Measurements from ENCODE around the gene ZNF311. TPM values are rescaled to one million over a fixed set of nuclear protein-coding genes. Genes with fewer than 3 reads are reported as not detected.

The ZNF311 gene
- polyA plus RNA-seq, 3 donors from 2014 or later, result not detected

GRCh38 chr6:29009358-29009757 lies 4.2 kb upstream of the ZNF311 start:
- no peaks in the 10 kb centered on the region for H3K9me3 Mint-ChIP-seq
- peaks cover 0 to 4% (median 0%) of the 10 kb centered on the region in 3 donors for H3K36me3 Mint-ChIP-seq
- H3K27ac Mint-ChIP-seq, result no peak overlapping the region
- no peak overlapping the region for H3K4me3 Mint-ChIP-seq
- peaks cover 15 to 29% of the 10 kb centered on the region in 2 donors for H3K4me1 Mint-ChIP-seq
- DNase-seq, result no peak
- H3K27me3 Mint-ChIP-seq (ENCODE audit: low read depth in 3 of 3), result peaks cover 10 to 30% (median 17%) of the 10 kb centered on the region in 3 donors

DNA sequence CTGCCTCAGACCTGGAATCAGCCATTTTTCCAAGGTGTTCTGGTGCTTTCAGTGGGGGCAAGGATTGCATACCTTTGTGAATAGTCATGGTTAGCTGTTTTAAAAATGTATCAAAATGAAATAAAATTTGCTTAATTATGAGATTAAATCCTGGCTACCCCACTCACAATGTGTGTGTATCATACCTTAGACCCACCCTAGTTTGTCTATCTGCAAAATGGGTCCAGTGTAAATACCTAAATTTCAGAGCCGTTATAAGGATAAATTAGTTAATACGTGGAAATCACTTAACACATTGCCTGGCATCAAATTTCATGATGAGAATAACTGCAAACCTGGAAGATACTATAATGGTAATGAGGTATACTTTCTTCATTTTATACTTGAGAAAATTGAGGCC lies 3.0 kb upstream of the ZNF311 start:
- Mint-ChIP-seq H3K36me3 (peaks cover 0 to 4% (median 0%) of the 10 kb centered on the region in 3 donors), H3K27ac (no peak overlapping the region), H3K9me3 (no peaks in the 10 kb centered on the region), H3K27me3 (ENCODE audit: low read depth in 3 of 3) (peaks cover 7 to 28% (median 12%) of the 10 kb centered on the region in 3 donors), H3K4me1 (peaks cover 15 to 29% of the 10 kb centered on the region in 2 donors), H3K4me3 (no peak overlapping the region)
- no peak for DNase-seq

GRCh38 chr6:28996844-28997510 lies 8.1 kb downstream of the ZNF311 start:
- H3K9me3 Mint-ChIP-seq, result no peaks in the 10 kb centered on the region
- no peak for DNase-seq
- no peaks in the 10 kb centered on the region for H3K4me1 Mint-ChIP-seq
- H3K36me3 Mint-ChIP-seq, result no peaks in the 10 kb centered on the region
- H3K27me3 Mint-ChIP-seq (ENCODE audit: low read depth in 3 of 3), result peaks cover 0 to 10% (median 8%) of the 10 kb centered on the region in 3 donors
- no peak overlapping the region for H3K27ac Mint-ChIP-seq
- no peak overlapping the region for H3K4me3 Mint-ChIP-seq

- no peak for DNase-seq
- H3K4me3 Mint-ChIP-seq, result no peak overlapping the region
- peaks cover 0 to 10% (median 5%) of the 10 kb centered on the region in 3 donors for H3K27me3 Mint-ChIP-seq (ENCODE audit: low read depth in 3 of 3)
- no peaks in the 10 kb centered on the region for H3K4me1 Mint-ChIP-seq
- no peaks in the 10 kb centered on the region for H3K9me3 Mint-ChIP-seq
- H3K27ac Mint-ChIP-seq, result no peak overlapping the region
- H3K36me3 Mint-ChIP-seq, result no peaks in the 10 kb centered on the region
These were observed 9.9 kb downstream of the ZNF311 start for GRCh38 chr6:28995093-28995650.

DNA sequence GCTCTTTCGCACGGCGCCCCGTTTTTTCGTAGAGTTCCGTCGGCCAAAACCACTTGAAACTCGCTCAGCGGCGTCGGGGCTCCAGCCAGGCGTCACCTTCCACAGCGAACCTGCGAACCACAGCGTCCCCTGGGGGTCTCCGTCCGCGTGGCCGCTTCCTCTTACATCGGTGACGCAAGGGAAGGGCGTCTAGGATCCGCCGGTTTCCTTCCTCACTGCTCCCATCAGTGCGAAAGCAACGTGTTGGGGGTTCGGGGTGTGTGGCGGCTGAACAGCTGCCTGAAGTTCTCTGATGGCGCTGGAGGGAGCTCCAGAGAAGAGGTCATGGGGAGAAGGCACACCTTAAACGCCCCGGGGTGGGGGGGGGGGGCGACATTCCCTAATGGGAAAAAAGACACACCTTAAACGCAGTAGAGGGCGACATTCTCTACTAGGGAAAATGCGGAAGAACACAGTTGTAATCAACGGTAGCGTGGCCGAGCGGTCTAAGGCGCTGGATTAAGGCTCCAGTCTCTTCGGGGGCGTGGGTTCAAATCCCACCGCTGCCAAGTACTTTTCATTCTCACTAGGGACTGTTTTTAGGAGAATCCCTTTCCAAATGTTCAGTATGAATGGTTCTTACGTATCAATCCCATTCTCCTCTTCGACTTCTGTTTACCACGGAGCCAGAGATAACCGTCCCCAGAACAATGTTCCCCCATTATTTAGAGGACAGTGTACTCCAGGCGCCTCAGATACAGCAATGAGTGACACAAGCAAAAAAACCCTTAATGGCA lies 16.4 kb downstream of the ZNF311 start:
- Mint-ChIP-seq H3K27me3 (ENCODE audit: low read depth in 3 of 3) (peaks cover 16 to 27% (median 25%) of the 10 kb centered on the region in 3 donors), H3K27ac (no peak overlapping the region)

GRCh38 chr6:28985462-28986164 lies 19.5 kb downstream of the ZNF311 start:
- Mint-ChIP-seq H3K4me3 (peak overlapping the region; percentile 50 to 80 (median 73)), H3K27me3 (ENCODE audit: low read depth in 3 of 3) (peaks cover 42 to 58% (median 48%) of the 10 kb centered on the region in 3 donors), H3K27ac (no peak overlapping the region), H3K36me3 (peaks cover 0 to 3% (median 0%) of the 10 kb centered on the region in 3 donors), H3K9me3 (peaks cover 0 to 7% (median 4%) of the 10 kb centered on the region in 6 donors), H3K4me1 (peaks cover 47 to 71% of the 10 kb centered on the region in 2 donors)
- DNase-seq, result no peak

More for the DNA sequence above, 16.4 kb downstream of the ZNF311 start:
- H3K9me3 Mint-ChIP-seq, result peaks cover 0 to 3% (median 0%) of the 10 kb centered on the region in 6 donors
- peaks cover 25 to 39% of the 10 kb centered on the region in 2 donors for H3K4me1 Mint-ChIP-seq
- H3K4me3 Mint-ChIP-seq, result peak overlapping the region; percentile 63 to 80 (median 76)
- H3K36me3 Mint-ChIP-seq, result no peaks in the 10 kb centered on the region
- DNase-seq, result peak; percentile 62 to 65 (median 63)

GRCh38 chr6:28983838-28984237 lies 21.3 kb downstream of the ZNF311 start:
- peaks cover 50 to 77% of the 10 kb centered on the region in 2 donors for H3K4me1 Mint-ChIP-seq
- H3K4me3 Mint-ChIP-seq, result peak overlapping the region in 2 of 5 donors; percentile 20 to 48

DNA sequence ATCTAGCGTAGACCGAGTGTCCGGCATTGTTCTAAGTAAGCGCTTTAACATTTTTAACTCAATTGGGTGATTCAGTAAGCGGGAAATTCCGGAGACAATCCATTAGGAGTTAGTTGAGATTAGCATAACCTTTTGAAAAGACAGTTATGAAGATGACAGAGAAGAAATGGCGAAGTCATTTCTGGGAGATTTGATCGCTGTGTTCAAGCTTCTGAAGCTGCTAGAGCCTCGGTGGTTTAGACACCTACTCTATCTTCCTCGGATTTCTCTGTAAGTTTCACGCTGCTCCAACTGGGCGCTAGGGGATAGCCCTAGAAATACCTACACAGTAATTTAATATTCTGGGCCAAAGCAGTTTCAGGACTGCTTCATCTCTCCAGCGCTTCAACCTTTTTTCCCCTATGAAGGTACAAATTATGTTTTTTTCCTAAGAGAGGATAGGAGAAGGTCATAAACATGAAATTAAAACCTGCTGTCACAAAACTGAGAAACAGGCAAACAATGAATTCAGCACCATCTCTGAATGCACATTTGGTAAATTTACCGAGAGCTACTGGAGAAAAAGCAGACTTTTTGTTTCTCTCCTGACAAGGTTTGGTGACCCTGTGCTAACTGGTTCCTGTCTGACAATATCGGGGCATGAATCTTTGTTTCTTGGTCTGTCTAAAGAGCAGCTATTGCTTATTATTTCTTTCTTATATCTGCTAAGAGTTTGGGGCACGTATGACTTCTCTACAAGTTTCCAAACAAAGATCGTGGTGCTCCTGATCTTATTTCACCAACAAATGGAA lies 22.4 kb downstream of the ZNF311 start:
- H3K4me1 Mint-ChIP-seq, result peaks cover 47 to 77% of the 10 kb centered on the region in 2 donors
- peak overlapping the region; percentile 96 to 98 (median 97) for H3K4me3 Mint-ChIP-seq
- H3K36me3 Mint-ChIP-seq, result peaks cover 0 to 3% (median 0%) of the 10 kb centered on the region in 3 donors
- peaks cover 44 to 59% (median 47%) of the 10 kb centered on the region in 3 donors for H3K27me3 Mint-ChIP-seq (ENCODE audit: low read depth in 3 of 3)
- DNase-seq, result peak; percentile 18 to 38 (median 19)
- H3K27ac Mint-ChIP-seq, result peak overlapping the region; percentile 5 to 99 (median 69)
- H3K9me3 Mint-ChIP-seq, result peaks cover 0 to 7% (median 4%) of the 10 kb centered on the region in 6 donors

More at GRCh38 chr6:28983838-28984237, 21.3 kb downstream of the ZNF311 start:
- Mint-ChIP-seq H3K27ac (peak overlapping the region in 1 of 6 donors; percentile 19), H3K36me3 (peaks cover 0 to 3% (median 0%) of the 10 kb centered on the region in 3 donors), H3K27me3 (ENCODE audit: low read depth in 3 of 3) (peaks cover 42 to 59% (median 45%) of the 10 kb centered on the region in 3 donors), H3K9me3 (peaks cover 0 to 7% (median 4%) of the 10 kb centered on the region in 6 donors)
- no peak for DNase-seq

DNA sequence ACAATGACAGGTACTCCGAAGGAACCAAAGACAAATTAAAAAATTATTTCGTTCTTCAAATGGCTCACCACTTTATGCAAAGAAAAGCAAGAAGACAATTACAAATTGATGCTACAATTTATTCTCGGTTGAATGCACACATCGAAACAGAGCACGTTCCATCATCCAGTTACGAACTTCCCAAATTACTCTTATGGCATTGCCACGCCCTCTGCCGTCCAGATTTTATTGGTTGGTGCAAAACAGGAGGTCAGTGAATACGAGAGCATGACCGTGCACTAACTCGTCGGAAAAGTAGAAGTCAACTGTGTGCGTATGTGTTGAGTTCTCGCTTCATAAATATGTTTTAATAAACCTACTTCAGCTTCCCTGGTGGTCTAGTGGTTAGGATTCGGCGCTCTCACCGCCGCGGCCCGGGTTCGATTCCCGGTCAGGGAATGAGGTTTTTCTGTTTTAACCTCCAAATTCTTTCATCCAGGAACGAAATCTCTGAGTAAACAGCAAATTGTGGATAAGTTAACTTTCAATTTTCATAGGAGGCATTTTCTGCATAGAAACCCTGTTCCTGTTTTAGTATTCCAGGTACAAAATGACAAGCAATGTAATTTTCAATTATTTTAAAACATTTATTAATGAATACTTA lies 23.2 kb downstream of the ZNF311 start:
- H3K27me3 Mint-ChIP-seq (ENCODE audit: low read depth in 3 of 3), result peaks cover 47 to 62% (median 48%) of the 10 kb centered on the region in 3 donors
- peak overlapping the region; percentile 96 to 98 (median 97) for H3K4me3 Mint-ChIP-seq
- peak overlapping the region; percentile 81 to 99 (median 91) for H3K27ac Mint-ChIP-seq
- H3K36me3 Mint-ChIP-seq, result peaks cover 0 to 3% (median 0%) of the 10 kb centered on the region in 3 donors
- peaks cover 0 to 7% (median 4%) of the 10 kb centered on the region in 6 donors for H3K9me3 Mint-ChIP-seq
- peak; percentile 85 to 88 (median 86) for DNase-seq
- peaks cover 52 to 84% of the 10 kb centered on the region in 2 donors for H3K4me1 Mint-ChIP-seq

DNA sequence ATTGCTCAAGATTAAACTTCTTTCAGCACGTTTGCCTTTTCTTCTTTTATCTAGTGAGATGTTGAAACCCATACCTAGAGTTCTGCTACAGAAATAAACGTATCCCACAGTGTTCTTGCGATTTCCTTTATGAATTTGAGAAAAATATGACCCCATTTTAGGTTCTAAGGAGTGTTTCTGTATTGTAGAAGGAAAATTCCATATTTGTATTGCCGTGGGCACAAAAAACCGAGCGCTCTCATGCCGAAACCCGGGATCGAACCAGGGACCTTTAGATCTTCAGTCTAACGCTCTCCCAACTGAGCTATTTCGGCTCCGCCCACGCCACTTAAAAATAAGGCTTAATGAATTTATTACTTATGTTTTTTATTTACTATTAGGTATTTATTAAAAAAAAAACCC lies 23.7 kb downstream of the ZNF311 start:
- H3K4me1 Mint-ChIP-seq, result peaks cover 50 to 84% of the 10 kb centered on the region in 2 donors
- peak overlapping the region; percentile 96 to 98 (median 97) for H3K4me3 Mint-ChIP-seq
- H3K27ac Mint-ChIP-seq, result peak overlapping the region; percentile 65 to 99 (median 91)
- peaks cover 0 to 6% (median 4%) of the 10 kb centered on the region in 6 donors for H3K9me3 Mint-ChIP-seq
- peak; percentile 79 to 85 (median 82) for DNase-seq
- H3K36me3 Mint-ChIP-seq, result peaks cover 0 to 3% (median 0%) of the 10 kb centered on the region in 3 donors
- peaks cover 42 to 63% (median 49%) of the 10 kb centered on the region in 3 donors for H3K27me3 Mint-ChIP-seq (ENCODE audit: low read depth in 3 of 3)

GRCh38 chr6:28980852-28981430 lies 24.2 kb downstream of the ZNF311 start:
- Mint-ChIP-seq H3K36me3 (peaks cover 0 to 3% (median 0%) of the 10 kb centered on the region in 3 donors), H3K27ac (peak overlapping the region in 5 of 6 donors; percentile 51 to 99 (median 95)), H3K9me3 (peaks cover 0 to 6% (median 4%) of the 10 kb centered on the region in 6 donors), H3K4me3 (peak overlapping the region; percentile 96 to 98 (median 97)), H3K4me1 (peaks cover 48 to 80% of the 10 kb centered on the region in 2 donors), H3K27me3 (ENCODE audit: low read depth in 3 of 3) (peaks cover 38 to 63% (median 50%) of the 10 kb centered on the region in 3 donors)
- DNase-seq, result peak in 1 of 3 donors; percentile 46

Data from immature natural killer cell (primary cell).